GM12878 (cell line): Measurements from ENCODE around the gene RAP1GAP2. TPM values are rescaled to one million over a fixed set of nuclear protein-coding genes. Genes with fewer than 3 reads are reported as not detected.

Source experiments
- ATAC-seq: fragments of 200-7000 bp; cut with Tn5 transposase; 3 replicates; pipeline ENCODE4 v1.9.1; 2020; ENCODE audit warnings: mild to moderate bottlenecking, moderate library complexity
- BruUV-seq: library from RNA; stranded (reverse); fragments of 400-500 nt; replicated peaks from 2 replicates; lab custom pipeline; 2021; lab: Mats Ljungman, UMichigan
- CTCF ChIA-PET: fragments of 300-600 bp; sonication (Branson Sonifier 250); formaldehyde crosslinking; extraction: SDS; loops from one replicate; lab custom pipeline; 2021; ENCODE audit warnings: inconsistent platforms; lab: Yijun Ruan, JAX
- POLR2A ChIA-PET: fragments of 350-600 bp; formaldehyde crosslinking; extraction: SDS; loops from one replicate; lab custom pipeline; 2021; ENCODE audit warnings: inconsistent platforms; lab: Charles Lee
- RAD21 ChIA-PET: fragments of 300-600 bp; sonication (Branson Sonifier 250); formaldehyde crosslinking; loops from one replicate; lab custom pipeline; 2023; ENCODE audit warnings: antibody characterized with exemption; ENCODE audit not compliant: unreplicated experiment; lab: Charles Lee
- SMC1A ChIA-PET: fragments of 300-600 bp; sonication (Branson Sonifier 250); formaldehyde crosslinking; loops from one replicate; lab custom pipeline; 2023; ENCODE audit not compliant: unreplicated experiment, uncharacterized antibody; lab: Charles Lee
- DNase-seq: peaks from one replicate; pipeline ENCODE4 v3.0.0-alpha.2; 2011; ENCODE audit warnings: low read depth, low spot score
- FAIRE-seq: peaks from 3 replicates; lab custom pipeline; 2011; peaks lifted over from hg19 to GRCh38; lab: Jason Lieb, UNC
- H2AFZ ChIP-seq: 2 replicates; pipeline ENCODE4 v1.6.0; 2011; ENCODE audit warnings: low read depth, low read length, control low read depth; ENCODE audit not compliant: control insufficient read depth
- H3K27ac ChIP-seq: 2 replicates; pipeline ENCODE4 v1.5.1; 2011; ENCODE audit warnings: control low read depth; ENCODE audit not compliant: control insufficient read depth, insufficient read depth
- H3K27me3 ChIP-seq, 2 experiments: replicated peaks in 1 of 2; 2 replicates each; pipeline versions ENCODE4 v1.6.0 to v1.6.1; 2011; ENCODE audit warnings: low read length in 1 of 2; ENCODE audit not compliant: control insufficient read depth in 2 of 2, insufficient read depth in 2 of 2
- H3K36me3 ChIP-seq, 2 experiments: 2 replicates each; pipeline ENCODE4 v1.5.1; 2011; ENCODE audit warnings: low read length in 1 of 2; ENCODE audit not compliant: control insufficient read depth in 2 of 2, insufficient read depth in 2 of 2
- H3K4me1 ChIP-seq: 2 replicates; pipeline ENCODE4 v1.6.1; 2011; ENCODE audit warnings: mild to moderate bottlenecking, low read length, moderate library complexity, mixed read lengths; ENCODE audit not compliant: control insufficient read depth, insufficient read depth
- H3K4me2 ChIP-seq: 2 replicates; pipeline ENCODE4 v1.6.0; 2011; ENCODE audit warnings: control low read depth; ENCODE audit not compliant: control insufficient read depth, insufficient read depth
- H3K4me3 ChIP-seq: fragments of 200-600 bp; sonication (generic); 2 replicates; pipeline ENCODE4 v1.5.1; 2016
- H3K79me2 ChIP-seq: 2 replicates; pipeline ENCODE4 v1.6.0; 2011; ENCODE audit warnings: low read length; ENCODE audit not compliant: control insufficient read depth, insufficient read depth
- H3K9ac ChIP-seq: 2 replicates; pipeline ENCODE4 v1.8.0; 2011; ENCODE audit warnings: low read length, control low read depth, mixed read lengths; ENCODE audit not compliant: control insufficient read depth, insufficient read depth
- H3K9me3 ChIP-seq: replicated peaks from 3 replicates; pipeline ENCODE4 v1.5.1; 2011; ENCODE audit warnings: mild to moderate bottlenecking, low read length; ENCODE audit not compliant: control insufficient read depth, insufficient read depth
- H4K20me1 ChIP-seq: 2 replicates; pipeline ENCODE4 v1.6.0; 2011; ENCODE audit not compliant: control insufficient read depth, insufficient read depth
- CEBPB ChIP-seq, 2 experiments: fragments of 150-350 bp in 1 of 2; IDR thresholded peaks; 2 replicates each; pipeline ENCODE4 v1.6.1; 2012 to 2014; ENCODE audit warnings: low read depth in 2 of 2, low read length in 2 of 2, borderline replicate concordance in 1 of 2, inconsistent platforms in 1 of 2
- EED ChIP-seq: sonication (generic); IDR thresholded peaks from 2 replicates; pipeline ENCODE4 v1.6.1; 2016; ENCODE audit warnings: antibody characterized with exemption, low read depth
- JUNB ChIP-seq: IDR thresholded peaks from 2 replicates; pipeline ENCODE4 v1.6.1; 2016; ENCODE audit warnings: antibody characterized with exemption, mild to moderate bottlenecking
- JUND ChIP-seq: IDR thresholded peaks from 2 replicates; pipeline ENCODE4 v1.6.1; 2012; ENCODE audit warnings: low read depth, mild to moderate bottlenecking, low read length, improper control_type of control experiment, moderate library complexity
- MYB ChIP-seq: fragments of 150-350 bp; IDR thresholded peaks from 2 replicates; pipeline ENCODE4 v1.6.1; 2014; ENCODE audit warnings: mild to moderate bottlenecking, low read depth, low read length, borderline replicate concordance
- NFYB ChIP-seq: IDR thresholded peaks from 2 replicates; pipeline ENCODE4 v1.6.1; 2011; ENCODE audit warnings: low read depth, mild to moderate bottlenecking, low read length, improper control_type of control experiment, moderate library complexity; ENCODE audit not compliant: insufficient read depth
- NR2C1 ChIP-seq: fragments of 450-650 bp; IDR thresholded peaks from 2 replicates; pipeline ENCODE4 v1.6.1; 2017; ENCODE audit warnings: antibody characterized with exemption, mild to moderate bottlenecking, moderate library complexity
- NR2C2 ChIP-seq: IDR thresholded peaks from 2 replicates; pipeline ENCODE4 v1.6.1; 2011; ENCODE audit warnings: borderline replicate concordance, low read depth; ENCODE audit not compliant: control insufficient read depth, insufficient read length
- PML ChIP-seq: IDR thresholded peaks from 2 replicates; pipeline ENCODE4 v1.6.1; 2012; ENCODE audit warnings: low read length, inconsistent platforms
- POLR2A ChIP-seq: IDR thresholded peaks from 2 replicates; pipeline ENCODE4 v1.6.1; 2011; ENCODE audit warnings: low read depth, mild to moderate bottlenecking, low read length
- RFX5 ChIP-seq: IDR thresholded peaks from 2 replicates; pipeline ENCODE4 v1.6.1; 2011; ENCODE audit warnings: low read depth, low read length, improper control_type of control experiment
- SMAD1 ChIP-seq: fragments of 450-650 bp; IDR thresholded peaks from 2 replicates; pipeline ENCODE4 v1.6.1; 2018; ENCODE audit warnings: mild to moderate bottlenecking, low read depth; ENCODE audit not compliant: partially characterized antibody
- SP1 ChIP-seq: IDR thresholded peaks from one replicate; pipeline ENCODE4 v1.6.1; 2011; ENCODE audit warnings: low read depth, low read length
- STAT3 ChIP-seq: IDR thresholded peaks from 2 replicates; pipeline ENCODE4 v1.6.1; 2011; ENCODE audit warnings: low read depth, low read length, improper control_type of control experiment
- WGBS: methylation state at CpG from one replicate; pipeline ENCODE4 v1.1.6; 2016; ENCODE audit warnings: low lambda C conversion rate; ENCODE audit not compliant: insufficient replicate concordance, insufficient coverage; ENCODE audit errors: missing lambda C conversion rate; 5-methylcytosine and 5-hydroxymethylcytosine counted together
- in situ Hi-C: fragments of 300-500 bp; cut with MboI; formaldehyde crosslinking; loops from 9 replicates; pipeline ENCODE4 v1.14.3; 2018; ENCODE audit warnings: mixed read lengths
- intact Hi-C: fragments of 100-400 bp; cut with micrococcal nuclease; formaldehyde crosslinking; loops from one replicate; pipeline ENCODE4 v1.14.2; 2022; ENCODE audit not compliant: unreplicated experiment
- polyA plus RNA-seq, 11 experiments: library from polyadenylated mRNA; depleted of rRNA in 4 of 11; unstranded in 6 of 11; stranded (reverse) in 5 of 11; fragments of >200 nt; fragmentation: Nextera tagmentation in 4 of 11; fragmentation: Illumina TruSeq in 1 of 11; extraction: Ambion mirVana in 4 of 11; extraction: Trizol in 1 of 11; gene quantifications; 1 replicate in 1 of 11; 2 replicates in 10 of 11; pipeline versions ENCODE4 v1.2.1 to v1.2.3, GENCODE V29; 2011 to 2016; ENCODE audit warnings: inconsistent platforms in 2 of 11, missing spikeins in 2 of 11, low read depth in 1 of 11
- total RNA-seq, 4 experiments: library from RNA; depleted of rRNA in 3 of 4; stranded (reverse); fragments of >200 nt in 3 of 4; fragmentation: Illumina TruSeq in 1 of 4; extraction: Trizol in 1 of 4; gene quantifications; 2 replicates each; pipeline versions ENCODE4 v1.2.1 to v1.2.3, GENCODE V29; 2013 to 2021
- TF ChIP-seq, protein P1 (sequence below): fragments of 450-650 bp; formaldehyde crosslinking; IDR thresholded peaks from 2 replicates; pipeline ENCODE4 v1.5.0; 2022; ENCODE audit warnings: mild to moderate bottlenecking, missing genetic modification characterization
- TF ChIP-seq, protein P2 (sequence below): IDR thresholded peaks from 2 replicates; pipeline ENCODE4 v1.6.1; 2012; ENCODE audit warnings: low read depth, low read length, improper control_type of control experiment
- TF ChIP-seq, protein P3 (sequence below), 3 experiments: IDR thresholded peaks in 2 of 3; conservative IDR thresholded peaks in 1 of 3; 2 replicates each; pipeline ENCODE4 v1.5.1; 2011; ENCODE audit warnings: low read depth in 3 of 3, low read length in 3 of 3, mild to moderate bottlenecking in 3 of 3, control low read depth in 2 of 3, moderate library complexity in 2 of 3, inconsistent platforms in 1 of 3, mixed read lengths in 1 of 3; ENCODE audit not compliant: control insufficient read depth in 2 of 3, insufficient read depth in 1 of 3; ENCODE audit errors: extremely low read depth in 1 of 3
- TF ChIP-seq, protein P4 (sequence below): fragments of 450-650 bp; IDR thresholded peaks from 2 replicates; pipeline ENCODE4 v1.6.1; 2014; ENCODE audit warnings: mild to moderate bottlenecking

RAP1GAP2 gene
- total and polyA plus RNA-seq, 10 of the 15 experiments (the other 5 are each of a cell fraction or from before 2014, with no cell fraction given): 0.03 to 0.95 (median 0.49) TPM; not detected in 2

DNA sequence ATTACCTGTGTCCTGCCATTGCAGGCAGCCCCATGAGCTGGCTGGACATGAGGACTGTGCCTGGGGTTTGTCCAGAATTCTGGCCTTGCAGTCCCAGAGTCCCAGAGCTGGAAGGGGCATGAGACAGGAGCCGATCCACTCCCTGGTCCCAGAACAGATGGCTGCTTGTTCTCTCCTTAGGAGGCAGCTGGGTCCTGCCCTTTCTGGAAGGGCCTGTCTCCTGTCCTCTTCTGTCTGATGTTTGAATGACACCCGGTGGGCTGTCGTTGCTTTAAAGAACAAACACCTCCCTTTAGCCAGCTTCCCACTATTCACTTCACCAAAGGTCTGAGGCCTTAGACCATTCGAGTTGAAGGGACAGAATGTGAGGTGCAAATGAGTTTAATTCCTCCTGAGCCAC is 63.8 kb downstream of the RAP1GAP2 start (continued):
- TF ChIP-seq, protein P1, sequence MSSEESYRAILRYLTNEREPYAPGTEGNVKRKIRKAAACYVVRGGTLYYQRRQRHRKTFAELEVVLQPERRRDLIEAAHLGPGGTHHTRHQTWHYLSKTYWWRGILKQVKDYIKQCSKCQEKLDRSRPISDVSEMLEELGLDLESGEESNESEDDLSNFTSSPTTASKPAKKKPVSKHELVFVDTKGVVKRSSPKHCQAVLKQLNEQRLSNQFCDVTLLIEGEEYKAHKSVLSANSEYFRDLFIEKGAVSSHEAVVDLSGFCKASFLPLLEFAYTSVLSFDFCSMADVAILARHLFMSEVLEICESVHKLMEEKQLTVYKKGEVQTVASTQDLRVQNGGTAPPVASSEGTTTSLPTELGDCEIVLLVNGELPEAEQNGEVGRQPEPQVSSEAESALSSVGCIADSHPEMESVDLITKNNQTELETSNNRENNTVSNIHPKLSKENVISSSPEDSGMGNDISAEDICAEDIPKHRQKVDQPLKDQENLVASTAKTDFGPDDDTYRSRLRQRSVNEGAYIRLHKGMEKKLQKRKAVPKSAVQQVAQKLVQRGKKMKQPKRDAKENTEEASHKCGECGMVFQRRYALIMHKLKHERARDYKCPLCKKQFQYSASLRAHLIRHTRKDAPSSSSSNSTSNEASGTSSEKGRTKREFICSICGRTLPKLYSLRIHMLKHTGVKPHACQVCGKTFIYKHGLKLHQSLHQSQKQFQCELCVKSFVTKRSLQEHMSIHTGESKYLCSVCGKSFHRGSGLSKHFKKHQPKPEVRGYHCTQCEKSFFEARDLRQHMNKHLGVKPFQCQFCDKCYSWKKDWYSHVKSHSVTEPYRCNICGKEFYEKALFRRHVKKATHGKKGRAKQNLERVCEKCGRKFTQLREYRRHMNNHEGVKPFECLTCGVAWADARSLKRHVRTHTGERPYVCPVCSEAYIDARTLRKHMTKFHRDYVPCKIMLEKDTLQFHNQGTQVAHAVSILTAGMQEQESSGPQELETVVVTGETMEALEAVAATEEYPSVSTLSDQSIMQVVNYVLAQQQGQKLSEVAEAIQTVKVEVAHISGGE (CRISPR knock-in tag): no peak
- TF ChIP-seq MYB: no peak
- no peak for TF ChIP-seq RFX5
- no peak for TF ChIP-seq CEBPB (IDR thresholded peaks at IDR 0.05; ENCODE audit: borderline replicate concordance in 1 of 2, low read depth in 2 of 2, low read length in 2 of 2)
- TF ChIP-seq POLR2A: no peak
- TF ChIP-seq JUNB: no peak
- TF ChIP-seq EED: no peak

GRCh38 chr17:2860883-2861282 is 64.6 kb downstream of the RAP1GAP2 start:
- H4K20me1 ChIP-seq: no peaks in the 10 kb centered on the region; the same call in 1 of the 2 replicates
- H3K4me1 ChIP-seq: no peaks in the 10 kb centered on the region
- H3K9ac ChIP-seq: no peak overlapping the region
- H3K79me2 ChIP-seq: no peaks in the 10 kb centered on the region
- in situ Hi-C loops: no loop called here
- DNase-seq (no peak), ATAC-seq (no peak), FAIRE-seq (no peak)
- ChIA-PET CTCF (no interaction called here), SMC1A (no interaction called here), POLR2A (no interaction called here), RAD21 (no interaction called here)
- peaks cover 0 to 1% of the 10 kb centered on the region in 2 experiments; a peak in 3 of 4 replicates for H3K27me3 ChIP-seq
- no peak overlapping the region for H3K4me3 ChIP-seq
- BruUV-seq: no TSS peak
- H3K27ac ChIP-seq: no peak overlapping the region
- intact Hi-C loops: no loop called here
- 60% methylated on average over 11 of the region's 11 CpGs for WGBS
- no peaks in the 10 kb centered on the region for H3K9me3 ChIP-seq
- no peak overlapping the region for H2AFZ ChIP-seq
- no peak overlapping the region for H3K4me2 ChIP-seq
- H3K36me3 ChIP-seq: no peaks in the 10 kb centered on the region
- TF ChIP-seq, protein P2, sequence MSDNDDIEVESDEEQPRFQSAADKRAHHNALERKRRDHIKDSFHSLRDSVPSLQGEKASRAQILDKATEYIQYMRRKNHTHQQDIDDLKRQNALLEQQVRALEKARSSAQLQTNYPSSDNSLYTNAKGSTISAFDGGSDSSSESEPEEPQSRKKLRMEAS: no peak
- TF ChIP-seq RFX5: no peak
- TF ChIP-seq, protein P3, sequence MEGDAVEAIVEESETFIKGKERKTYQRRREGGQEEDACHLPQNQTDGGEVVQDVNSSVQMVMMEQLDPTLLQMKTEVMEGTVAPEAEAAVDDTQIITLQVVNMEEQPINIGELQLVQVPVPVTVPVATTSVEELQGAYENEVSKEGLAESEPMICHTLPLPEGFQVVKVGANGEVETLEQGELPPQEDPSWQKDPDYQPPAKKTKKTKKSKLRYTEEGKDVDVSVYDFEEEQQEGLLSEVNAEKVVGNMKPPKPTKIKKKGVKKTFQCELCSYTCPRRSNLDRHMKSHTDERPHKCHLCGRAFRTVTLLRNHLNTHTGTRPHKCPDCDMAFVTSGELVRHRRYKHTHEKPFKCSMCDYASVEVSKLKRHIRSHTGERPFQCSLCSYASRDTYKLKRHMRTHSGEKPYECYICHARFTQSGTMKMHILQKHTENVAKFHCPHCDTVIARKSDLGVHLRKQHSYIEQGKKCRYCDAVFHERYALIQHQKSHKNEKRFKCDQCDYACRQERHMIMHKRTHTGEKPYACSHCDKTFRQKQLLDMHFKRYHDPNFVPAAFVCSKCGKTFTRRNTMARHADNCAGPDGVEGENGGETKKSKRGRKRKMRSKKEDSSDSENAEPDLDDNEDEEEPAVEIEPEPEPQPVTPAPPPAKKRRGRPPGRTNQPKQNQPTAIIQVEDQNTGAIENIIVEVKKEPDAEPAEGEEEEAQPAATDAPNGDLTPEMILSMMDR (IDR thresholded peaks at IDR 0.05 in 2 of 3, conservative IDR thresholded peaks at IDR 0.05 in 1 of 3; ENCODE audit: control insufficient read depth in 2 of 3, extremely low read depth in 1 of 3, insufficient read depth in 1 of 3, low read depth in 3 of 3, low read length in 3 of 3): no peak
- no peak for TF ChIP-seq SMAD1
- TF ChIP-seq, protein P4, sequence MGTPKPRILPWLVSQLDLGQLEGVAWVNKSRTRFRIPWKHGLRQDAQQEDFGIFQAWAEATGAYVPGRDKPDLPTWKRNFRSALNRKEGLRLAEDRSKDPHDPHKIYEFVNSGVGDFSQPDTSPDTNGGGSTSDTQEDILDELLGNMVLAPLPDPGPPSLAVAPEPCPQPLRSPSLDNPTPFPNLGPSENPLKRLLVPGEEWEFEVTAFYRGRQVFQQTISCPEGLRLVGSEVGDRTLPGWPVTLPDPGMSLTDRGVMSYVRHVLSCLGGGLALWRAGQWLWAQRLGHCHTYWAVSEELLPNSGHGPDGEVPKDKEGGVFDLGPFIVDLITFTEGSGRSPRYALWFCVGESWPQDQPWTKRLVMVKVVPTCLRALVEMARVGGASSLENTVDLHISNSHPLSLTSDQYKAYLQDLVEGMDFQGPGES: no peak
- TF ChIP-seq JUND: no peak
- TF ChIP-seq STAT3: no peak
- TF ChIP-seq NR2C2: no peak
- TF ChIP-seq NFYB: no peak
- TF ChIP-seq NR2C1: no peak
- TF ChIP-seq SP1: no peak
- no peak for TF ChIP-seq PML
